HEK293 (cell line): ENCODE data around the gene NANOS3.

ENCODE experiments used
- CTCF ChIA-PET: fragments of 350-600 bp; formaldehyde crosslinking; extraction: SDS; loops from one replicate; lab custom pipeline; 2021; ENCODE audit warnings: antibody characterized with exemption; lab: Yijun Ruan, JAX
- POLR2A ChIA-PET: fragments of 300-600 bp; formaldehyde crosslinking; extraction: SDS; loops from one replicate; lab custom pipeline; 2020; ENCODE audit warnings: antibody characterized with exemption, inconsistent platforms; lab: Yijun Ruan, JAX
- H3K27ac ChIP-seq: fragments of 200-500 bp; sonication (Bioruptor generic); 2 replicates; pipeline ENCODE4 v1.5.1; 2014; ENCODE audit warnings: low read depth, low read length, control low read depth, inconsistent platforms; ENCODE audit errors: extremely low read depth
- H3K36me3 ChIP-seq, 2 experiments: fragments of 200-500 bp in 1 of 2; sonication (Bioruptor generic) in 1 of 2; 1 replicate in 1 of 2; 2 replicates in 1 of 2; pipeline ENCODE4 v1.5.1; 2014 to 2017; ENCODE audit warnings: inconsistent platforms in 2 of 2, low read length in 2 of 2; ENCODE audit not compliant: control insufficient read depth in 2 of 2, insufficient read depth in 1 of 2
- H3K4me1 ChIP-seq: fragments of 200-500 bp; sonication (Bioruptor generic); 2 replicates; pipeline ENCODE4 v1.5.1; 2014; ENCODE audit warnings: mild to moderate bottlenecking, low read length, inconsistent platforms; ENCODE audit not compliant: control insufficient read depth, insufficient read depth
- H3K4me3 ChIP-seq: 2 replicates; pipeline ENCODE4 v1.5.1; 2011; ENCODE audit warnings: low read depth, mild to moderate bottlenecking, control low read depth, low read length, moderate library complexity
- H3K9me3 ChIP-seq: fragments of 200-500 bp; sonication (Bioruptor generic); 2 replicates; pipeline ENCODE4 v1.5.1; 2014; ENCODE audit warnings: low read depth, low read length, inconsistent platforms; ENCODE audit not compliant: control insufficient read depth, insufficient read depth
- BCL6B ChIP-seq: fragments of 450-650 bp; formaldehyde crosslinking; IDR thresholded peaks from 2 replicates; pipeline ENCODE4 v1.5.1; 2017; ENCODE audit warnings: missing biosample characterization, missing genetic modification characterization
- CTCF ChIP-seq: fragments of 450-650 bp; formaldehyde crosslinking; IDR thresholded peaks from 2 replicates; pipeline ENCODE4 v1.5.1; 2016; ENCODE audit warnings: missing biosample characterization, missing genetic modification characterization
- GLIS2 ChIP-seq: fragments of 450-650 bp; formaldehyde crosslinking; IDR thresholded peaks from 2 replicates; pipeline ENCODE4 v1.5.1; 2016; ENCODE audit warnings: missing biosample characterization, missing genetic modification characterization
- OSR2 ChIP-seq: fragments of 450-650 bp; formaldehyde crosslinking; IDR thresholded peaks from 2 replicates; pipeline ENCODE4 v1.5.1; 2016; ENCODE audit warnings: missing biosample characterization, missing genetic modification characterization
- PBX3 ChIP-seq: sonication (generic); formaldehyde crosslinking; IDR thresholded peaks from 2 replicates; pipeline ENCODE4 v1.8.1; 2022; ENCODE audit warnings: mild to moderate bottlenecking, moderate library complexity, missing genetic modification reagents
- SALL2 ChIP-seq: fragments of 450-650 bp; formaldehyde crosslinking; IDR thresholded peaks from 2 replicates; pipeline ENCODE4 v1.5.0; 2017; ENCODE audit warnings: missing biosample characterization, mild to moderate bottlenecking, missing genetic modification characterization, borderline replicate concordance
- SCRT2 ChIP-seq: fragments of 450-650 bp; formaldehyde crosslinking; IDR thresholded peaks from 2 replicates; pipeline ENCODE4 v1.5.1; 2016; ENCODE audit warnings: missing biosample characterization, missing genetic modification characterization
- SP7 ChIP-seq: fragments of 450-650 bp; formaldehyde crosslinking; IDR thresholded peaks from 2 replicates; pipeline ENCODE4 v1.5.1; 2016; ENCODE audit warnings: missing biosample characterization, missing genetic modification characterization
- ZBTB21 ChIP-seq: fragments of 450-650 bp; formaldehyde crosslinking; IDR thresholded peaks from 2 replicates; pipeline ENCODE4 v1.5.1; 2017; ENCODE audit warnings: missing biosample characterization, missing genetic modification characterization
- ZBTB48 ChIP-seq: fragments of 450-650 bp; formaldehyde crosslinking; IDR thresholded peaks from 2 replicates; pipeline ENCODE4 v1.5.1; 2016; ENCODE audit warnings: missing biosample characterization, missing genetic modification characterization
- ZBTB49 ChIP-seq: fragments of 450-650 bp; formaldehyde crosslinking; IDR thresholded peaks from 2 replicates; pipeline ENCODE4 v1.5.1; 2016; ENCODE audit warnings: missing biosample characterization, missing genetic modification characterization, low read depth
- ZIC2 ChIP-seq: fragments of 450-650 bp; formaldehyde crosslinking; IDR thresholded peaks from 2 replicates; pipeline ENCODE4 v1.5.1; 2016; ENCODE audit warnings: missing biosample characterization, missing genetic modification characterization
- ZNF114 ChIP-seq: fragments of 450-650 bp; formaldehyde crosslinking; IDR thresholded peaks from 2 replicates; pipeline ENCODE4 v1.5.0; 2017; ENCODE audit warnings: missing biosample characterization, missing genetic modification characterization
- ZNF18 ChIP-seq: fragments of 450-650 bp; formaldehyde crosslinking; IDR thresholded peaks from 2 replicates; pipeline ENCODE4 v1.5.1; 2016; ENCODE audit warnings: missing biosample characterization, missing genetic modification characterization
- ZNF660 ChIP-seq: fragments of 450-650 bp; IDR thresholded peaks from 2 replicates; pipeline ENCODE4 v1.5.1; 2018; ENCODE audit warnings: missing biosample characterization, mild to moderate bottlenecking, missing genetic modification characterization
- ZNF777 ChIP-seq: fragments of 450-650 bp; formaldehyde crosslinking; IDR thresholded peaks from 2 replicates; pipeline ENCODE4 v1.5.1; 2017; ENCODE audit warnings: missing biosample characterization, missing genetic modification characterization, borderline replicate concordance

NANOS3 gene

GRCh38 chr19:13882419-13882795, 5.5 kb downstream of the NANOS3 start:
- no peak for TF ChIP-seq ZBTB48 (tag by site-specific recombination)
- no peak for TF ChIP-seq SALL2
- TF ChIP-seq ZBTB49 (tag by site-specific recombination) = no peak
- TF ChIP-seq OSR2 = no peak
- no peak overlapping the region for H3K27ac ChIP-seq
- no peaks in the 10 kb centered on the region for H3K9me3 ChIP-seq
- no peaks in the 10 kb centered on the region for H3K36me3 ChIP-seq
- H3K4me3 ChIP-seq = no peak overlapping the region
- ChIA-PET CTCF (interaction anchor here (0.6 to 4.2 kb wide), 5 partner anchors 11 to 331 kb away, joined by 3 to 54 read pairs (median 4); partner anchors contain the start of genes IL27RA and MISP3), POLR2A (interaction anchor here (0.6 to 0.9 kb wide), 2 partner anchors 34 to 254 kb away, joined by 3 to 4 read pairs; no protein-coding TSS in a partner anchor)
- 0 out of 2 replicates have a peak, but pooled peaks cover 2% of the 10 kb centered on the region for H3K4me1 ChIP-seq

GRCh38 chr19:13882836-13883235, 5.9 kb downstream of the NANOS3 start:
- ChIA-PET POLR2A (interaction anchor here (0.6 kb wide), 1 partner anchor 34 kb away, joined by 3 read pairs; no protein-coding TSS in a partner anchor), CTCF (interaction anchor here (0.5 to 1.0 kb wide), 4 partner anchors 101 to 193 kb away, joined by 3 read pairs; partner anchors contain the start of gene IL27RA)
- no peak for TF ChIP-seq SCRT2
- no peak for TF ChIP-seq ZNF777
- no peak for TF ChIP-seq PBX3 (CRISPR knock-in tag)
- TF ChIP-seq SP7 (tag by site-specific recombination) = no peak
- no peak for TF ChIP-seq ZNF18 (tag by site-specific recombination)
- no peak for TF ChIP-seq GLIS2 (tag by site-specific recombination)
- TF ChIP-seq ZNF114 (tag by site-specific recombination) = no peak
- TF ChIP-seq CTCF (tag by site-specific recombination) = no peak
- no peak for TF ChIP-seq ZBTB21 (tag by site-specific recombination)
- no peak for TF ChIP-seq ZNF660
- 0 out of 2 replicates have a peak, but pooled peaks cover 2% of the 10 kb centered on the region for H3K4me1 ChIP-seq
- no peaks in the 10 kb centered on the region for H3K9me3 ChIP-seq
- H3K36me3 ChIP-seq = no peaks in the 10 kb centered on the region
- H3K4me3 ChIP-seq = no peak overlapping the region
- H3K27ac ChIP-seq = no peak overlapping the region

- Histone ChIP-seq H3K4me3 (no peak overlapping the region), H3K27ac (no peak overlapping the region), H3K36me3 (no peaks in the 10 kb centered on the region), H3K4me1 (0 out of 2 replicates have a peak, but pooled peaks cover 2% of the 10 kb centered on the region), H3K9me3 (no peaks in the 10 kb centered on the region)
- 0 out of 2 replicates have a peak, but pooled peaks have one; percentile 10 for TF ChIP-seq ZIC2 (tag by site-specific recombination)
- TF ChIP-seq BCL6B (tag by site-specific recombination) = no peak
- ChIA-PET POLR2A (no interaction called here), CTCF (interaction anchor here (0.5 to 1.1 kb wide), 5 partner anchors 11 to 193 kb away, joined by 3 to 4 read pairs (median 3); no protein-coding TSS in a partner anchor)
Measured at GRCh38 chr19:13883516-13884064, 6.7 kb downstream of the NANOS3 start.
